Fibroblast of lung (primary cell): ENCODE measurements around the gene SGCG.
"Not testable (repeated sequence)": the region's sequence is repeated elsewhere in the genome, so short reads cannot be mapped to it uniquely, and the experiment has no call there.

Source experiments
- EZH2 ChIP-seq: IDR thresholded peaks from 2 replicates; pipeline ENCODE4 v1.5.1; 2012; ENCODE audit warnings: low read length, control low read depth, mild to moderate bottlenecking; ENCODE audit errors: missing control alignments
- TF ChIP-seq, protein P1 (sequence below), 2 donors: IDR thresholded peaks in 1 of 2; conservative IDR thresholded peaks in 1 of 2; 1 replicate in 1 of 2; 2 replicates in 1 of 2; pipeline ENCODE4 v1.5.1; 2011 to 2012; ENCODE audit warnings: low read length in 2 of 2, control low read depth in 1 of 2, inconsistent platforms in 1 of 2, low read depth in 1 of 2, mild to moderate bottlenecking in 1 of 2

DNA sequence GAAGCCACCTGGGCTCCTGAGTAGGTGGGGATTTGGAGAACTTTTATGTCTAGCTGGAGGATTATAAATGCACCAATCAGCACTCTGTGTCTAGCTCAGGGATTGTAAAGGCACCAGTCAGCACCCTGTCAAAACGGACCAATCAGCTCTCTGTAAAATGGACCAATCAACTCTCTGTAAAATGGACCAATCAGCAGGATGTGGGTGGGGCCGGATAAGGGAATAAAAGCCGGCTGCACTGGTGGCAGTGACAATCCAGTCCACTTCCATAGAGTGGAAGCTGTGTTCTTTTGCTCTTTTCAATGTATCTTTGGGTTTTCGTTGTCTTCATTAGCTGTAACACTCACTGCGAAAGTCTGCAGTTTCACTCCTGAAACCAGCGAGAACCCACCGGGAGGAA, 38.2 kb upstream of the SGCG start:
- TF ChIP-seq, protein P1, sequence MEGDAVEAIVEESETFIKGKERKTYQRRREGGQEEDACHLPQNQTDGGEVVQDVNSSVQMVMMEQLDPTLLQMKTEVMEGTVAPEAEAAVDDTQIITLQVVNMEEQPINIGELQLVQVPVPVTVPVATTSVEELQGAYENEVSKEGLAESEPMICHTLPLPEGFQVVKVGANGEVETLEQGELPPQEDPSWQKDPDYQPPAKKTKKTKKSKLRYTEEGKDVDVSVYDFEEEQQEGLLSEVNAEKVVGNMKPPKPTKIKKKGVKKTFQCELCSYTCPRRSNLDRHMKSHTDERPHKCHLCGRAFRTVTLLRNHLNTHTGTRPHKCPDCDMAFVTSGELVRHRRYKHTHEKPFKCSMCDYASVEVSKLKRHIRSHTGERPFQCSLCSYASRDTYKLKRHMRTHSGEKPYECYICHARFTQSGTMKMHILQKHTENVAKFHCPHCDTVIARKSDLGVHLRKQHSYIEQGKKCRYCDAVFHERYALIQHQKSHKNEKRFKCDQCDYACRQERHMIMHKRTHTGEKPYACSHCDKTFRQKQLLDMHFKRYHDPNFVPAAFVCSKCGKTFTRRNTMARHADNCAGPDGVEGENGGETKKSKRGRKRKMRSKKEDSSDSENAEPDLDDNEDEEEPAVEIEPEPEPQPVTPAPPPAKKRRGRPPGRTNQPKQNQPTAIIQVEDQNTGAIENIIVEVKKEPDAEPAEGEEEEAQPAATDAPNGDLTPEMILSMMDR (conservative IDR thresholded peaks at IDR 0.05 in 1 of 2, IDR thresholded peaks at IDR 0.05 in 1 of 2; ENCODE audit: low read depth in 1 of 2, low read length in 2 of 2): not testable (repeated sequence)
- TF ChIP-seq EZH2: not testable (repeated sequence)
